ENCODE data around the gene DOCK6. TPM values are rescaled to one million over a fixed set of nuclear protein-coding genes. Genes with fewer than 3 reads are reported as not detected.

The DOCK6 gene
- total and polyA plus RNA-seq, 2 donors: 3.9 to 20.8 TPM

- H3K36me3 ChIP-seq (ENCODE audit: control insufficient read depth in 2 of 2, insufficient read depth in 2 of 2, low read length in 1 of 2): peaks cover 0 to 5% of the 10 kb centered on the region in 2 donors
- DNase-seq (ENCODE audit: low read depth in 6 of 9, low spot score in 9 of 9): no peak
- H3K27ac ChIP-seq (ENCODE audit: low read depth in 1 of 2, low read length in 1 of 2): no peak overlapping the region
- no peaks in the 10 kb centered on the region for H3K27me3 ChIP-seq (ENCODE audit: control insufficient read depth in 2 of 2, insufficient read depth in 1 of 2, low read length in 1 of 2)
- peaks cover 0 to 6% of the 10 kb centered on the region in 2 donors for H3K9me3 ChIP-seq (ENCODE audit: control insufficient read depth in 2 of 2, insufficient read depth in 1 of 2, low read length in 1 of 2)
- 96% methylated on average over 3 of the region's 3 CpGs for WGBS
- no peaks in the 10 kb centered on the region for H3K4me1 ChIP-seq (ENCODE audit: control insufficient read depth in 2 of 2, insufficient read depth in 2 of 2, low read length in 2 of 2)
- H3K4me3 ChIP-seq (ENCODE audit: low read length in 2 of 2): no peak overlapping the region
Measured at GRCh38 chr19:11223200-11223599, 39.1 kb downstream of the DOCK6 start.

- over 99% methylated on average over 3 of the region's 3 CpGs for WGBS
- Histone ChIP-seq H3K27ac (ENCODE audit: low read depth in 1 of 2, low read length in 1 of 2) (no peak overlapping the region), H3K9me3 (ENCODE audit: control insufficient read depth in 2 of 2, insufficient read depth in 1 of 2, low read length in 1 of 2) (peaks cover 0 to 2% of the 10 kb centered on the region in 2 donors), H3K4me3 (ENCODE audit: low read length in 2 of 2) (no peak overlapping the region), H3K4me1 (ENCODE audit: control insufficient read depth in 2 of 2, insufficient read depth in 2 of 2, low read length in 2 of 2) (no peaks in the 10 kb centered on the region), H3K27me3 (ENCODE audit: control insufficient read depth in 2 of 2, insufficient read depth in 1 of 2, low read length in 1 of 2) (no peaks in the 10 kb centered on the region), H3K36me3 (ENCODE audit: control insufficient read depth in 2 of 2, insufficient read depth in 2 of 2, low read length in 1 of 2) (peaks cover 0 to 5% of the 10 kb centered on the region in 2 donors)
- no peak for DNase-seq (ENCODE audit: low read depth in 6 of 9, low spot score in 9 of 9)
Measured at GRCh38 chr19:11221082-11221598, 41.2 kb downstream of the DOCK6 start.

DNA sequence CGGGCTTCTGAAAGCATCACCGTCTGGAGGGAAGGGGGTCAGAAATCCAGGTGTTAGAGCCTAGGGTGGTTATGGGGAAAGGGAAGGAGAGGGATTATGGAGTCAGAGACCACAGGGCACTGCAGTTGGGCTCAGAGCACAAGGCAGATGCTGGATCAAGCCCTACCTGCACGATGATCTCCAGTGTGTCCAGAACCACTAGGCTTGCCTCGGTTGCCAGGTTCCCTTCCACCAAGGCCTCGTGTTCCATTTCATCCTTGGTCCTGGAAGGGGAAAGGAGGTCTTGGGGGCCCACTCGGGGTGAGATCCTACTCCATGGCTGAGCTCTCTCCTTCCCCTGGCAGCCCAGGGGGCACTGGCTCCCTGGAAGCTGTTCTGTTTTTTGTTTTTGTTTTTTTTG is 47.9 kb downstream of the DOCK6 start:
- Histone ChIP-seq H3K4me3 (ENCODE audit: low read length in 2 of 2) (no peak overlapping the region), H3K27ac (ENCODE audit: low read depth in 1 of 2, low read length in 1 of 2) (no peak overlapping the region), H3K4me1 (ENCODE audit: control insufficient read depth in 2 of 2, insufficient read depth in 2 of 2, low read length in 2 of 2) (no peaks in the 10 kb centered on the region), H3K36me3 (ENCODE audit: control insufficient read depth in 2 of 2, insufficient read depth in 2 of 2, low read length in 1 of 2) (no peaks in the 10 kb centered on the region), H3K27me3 (ENCODE audit: control insufficient read depth in 2 of 2, insufficient read depth in 1 of 2, low read length in 1 of 2) (no peaks in the 10 kb centered on the region), H3K9me3 (ENCODE audit: control insufficient read depth in 2 of 2, insufficient read depth in 1 of 2, low read length in 1 of 2) (peaks cover 0 to 10% of the 10 kb centered on the region in 2 donors)
- no peak for DNase-seq (ENCODE audit: low read depth in 6 of 9, low spot score in 9 of 9)
- 97% methylated on average over 6 of the region's 6 CpGs for WGBS

DNA sequence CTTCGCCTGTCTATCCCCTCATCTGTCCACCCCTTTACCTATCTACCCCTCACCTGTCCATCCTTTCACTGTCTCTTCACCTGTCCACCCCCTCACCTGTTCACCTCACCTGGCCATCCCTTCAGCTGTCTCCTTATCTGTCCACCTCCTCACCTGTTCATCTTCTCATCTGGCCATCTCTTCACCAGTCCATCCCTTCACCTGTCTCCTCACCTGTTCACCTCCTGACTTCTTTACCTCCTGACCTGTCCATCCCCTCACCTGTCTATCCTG is 51.7 kb downstream of the DOCK6 start:
- Histone ChIP-seq H3K36me3 (ENCODE audit: control insufficient read depth in 2 of 2, insufficient read depth in 2 of 2, low read length in 1 of 2) (no peaks in the 10 kb centered on the region), H3K27me3 (ENCODE audit: control insufficient read depth in 2 of 2, insufficient read depth in 1 of 2, low read length in 1 of 2) (no peaks in the 10 kb centered on the region), H3K4me3 (ENCODE audit: low read length in 2 of 2) (no peak overlapping the region), H3K27ac (ENCODE audit: low read depth in 1 of 2, low read length in 1 of 2) (no peak overlapping the region), H3K9me3 (ENCODE audit: control insufficient read depth in 2 of 2, insufficient read depth in 1 of 2, low read length in 1 of 2) (peaks cover 0 to 10% of the 10 kb centered on the region in 2 donors), H3K4me1 (ENCODE audit: control insufficient read depth in 2 of 2, insufficient read depth in 2 of 2, low read length in 2 of 2) (no peaks in the 10 kb centered on the region)
- no peak for DNase-seq (ENCODE audit: low read depth in 6 of 9, low spot score in 9 of 9)
- WGBS: 100% methylated on average over 1 of the region's 1 CpG

DNA sequence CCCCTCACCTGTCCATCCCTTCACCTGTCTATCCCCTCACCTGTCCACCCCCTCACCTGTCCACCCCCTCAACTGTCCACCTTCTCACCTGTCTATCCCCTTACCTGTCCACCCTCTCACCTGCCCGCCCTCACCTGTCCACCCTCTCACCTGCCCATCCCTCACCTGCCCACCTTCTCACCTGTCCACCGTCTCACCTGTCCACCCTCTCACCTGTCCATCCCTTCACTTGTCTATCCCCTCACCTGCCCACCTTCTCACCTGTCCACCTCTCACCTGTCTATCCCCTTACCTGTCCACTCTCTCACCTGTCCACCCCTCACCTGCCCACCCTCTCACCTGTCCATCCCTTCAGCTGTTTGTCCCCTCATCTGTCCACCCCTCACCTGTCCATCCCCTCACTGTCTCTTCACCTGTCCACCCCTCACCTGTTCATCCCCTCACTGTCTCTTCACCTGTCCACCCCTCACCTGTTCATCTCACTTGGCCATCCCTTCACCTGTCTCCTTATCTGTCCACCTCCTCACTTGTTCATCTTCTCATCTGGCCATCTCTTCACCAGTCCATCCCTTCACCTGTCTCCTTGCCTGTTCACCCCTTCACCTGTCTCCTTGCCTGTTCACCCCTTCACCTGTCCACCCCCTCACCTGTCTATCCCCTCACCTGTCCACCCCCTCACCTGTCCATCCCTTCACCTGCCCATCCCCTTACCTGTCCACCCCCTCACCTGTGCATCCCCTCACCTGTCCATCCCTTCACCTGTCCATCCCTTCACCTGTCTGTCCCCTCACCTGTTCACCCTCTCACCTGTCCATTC is 52.3 kb downstream of the DOCK6 start:
- Histone ChIP-seq H3K9me3 (ENCODE audit: control insufficient read depth in 2 of 2, insufficient read depth in 1 of 2, low read length in 1 of 2) (peaks cover 0 to 10% of the 10 kb centered on the region in 2 donors), H3K4me3 (ENCODE audit: low read length in 2 of 2) (no peak overlapping the region), H3K27me3 (ENCODE audit: control insufficient read depth in 2 of 2, insufficient read depth in 1 of 2, low read length in 1 of 2) (no peaks in the 10 kb centered on the region), H3K36me3 (ENCODE audit: control insufficient read depth in 2 of 2, insufficient read depth in 2 of 2, low read length in 1 of 2) (no peaks in the 10 kb centered on the region), H3K4me1 (ENCODE audit: control insufficient read depth in 2 of 2, insufficient read depth in 2 of 2, low read length in 2 of 2) (no peaks in the 10 kb centered on the region), H3K27ac (ENCODE audit: low read depth in 1 of 2, low read length in 1 of 2) (no peak overlapping the region)
- DNase-seq (ENCODE audit: low read depth in 6 of 9, low spot score in 9 of 9): no peak
- 89% methylated on average over 2 of the region's 2 CpGs for WGBS

GRCh38 chr19:11208561-11209471 is 53.5 kb downstream of the DOCK6 start:
- Histone ChIP-seq H3K4me3 (ENCODE audit: low read length in 2 of 2) (no peak overlapping the region), H3K9me3 (ENCODE audit: control insufficient read depth in 2 of 2, insufficient read depth in 1 of 2, low read length in 1 of 2) (peaks cover 0 to 10% of the 10 kb centered on the region in 2 donors), H3K27ac (ENCODE audit: low read depth in 1 of 2, low read length in 1 of 2) (no peak overlapping the region), H3K4me1 (ENCODE audit: control insufficient read depth in 2 of 2, insufficient read depth in 2 of 2, low read length in 2 of 2) (no peaks in the 10 kb centered on the region), H3K27me3 (ENCODE audit: control insufficient read depth in 2 of 2, insufficient read depth in 1 of 2, low read length in 1 of 2) (no peaks in the 10 kb centered on the region), H3K36me3 (ENCODE audit: control insufficient read depth in 2 of 2, insufficient read depth in 2 of 2, low read length in 1 of 2) (no peaks in the 10 kb centered on the region)
- no peak for DNase-seq (ENCODE audit: low read depth in 6 of 9, low spot score in 9 of 9)
- 97% methylated on average over 38 of the region's 38 CpGs for WGBS

DNA sequence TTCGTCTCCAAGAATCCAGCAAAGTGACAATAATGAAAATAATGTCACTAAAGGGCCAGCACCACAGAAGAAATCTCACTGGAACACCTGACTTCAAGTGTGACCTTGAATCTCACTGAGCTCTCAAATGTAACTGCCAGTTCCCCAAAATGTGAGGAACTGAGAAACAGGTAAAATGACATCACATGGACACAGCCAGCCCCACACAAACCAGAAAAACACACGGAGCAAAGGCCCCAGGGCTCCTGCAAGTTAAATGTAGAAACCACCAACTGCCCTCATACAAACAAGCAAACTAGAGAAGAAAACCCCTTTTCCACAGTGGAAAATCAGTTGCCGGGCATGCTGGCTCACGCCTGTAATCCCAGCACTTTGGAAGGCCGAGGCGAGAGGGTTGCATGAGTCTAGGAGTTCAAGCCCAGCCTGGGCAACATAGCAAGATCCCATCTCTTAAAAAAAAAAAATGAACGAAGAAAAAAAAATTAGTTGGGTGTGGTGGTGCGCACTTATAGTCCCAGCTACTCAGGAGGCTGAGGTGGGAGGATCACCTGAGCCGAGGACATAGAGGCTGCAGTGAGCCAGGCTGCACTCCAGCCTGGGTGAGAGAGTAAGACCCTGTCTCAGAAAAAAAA is 56.3 kb downstream of the DOCK6 start:
- no peaks in the 10 kb centered on the region for H3K36me3 ChIP-seq (ENCODE audit: control insufficient read depth in 2 of 2, insufficient read depth in 2 of 2, low read length in 1 of 2)
- peaks cover 0 to 10% of the 10 kb centered on the region in 2 donors for H3K9me3 ChIP-seq (ENCODE audit: control insufficient read depth in 2 of 2, insufficient read depth in 1 of 2, low read length in 1 of 2)
- no peaks in the 10 kb centered on the region for H3K27me3 ChIP-seq (ENCODE audit: control insufficient read depth in 2 of 2, insufficient read depth in 1 of 2, low read length in 1 of 2)
- no peak overlapping the region for H3K27ac ChIP-seq (ENCODE audit: low read depth in 1 of 2, low read length in 1 of 2)
- DNase-seq (ENCODE audit: low read depth in 6 of 9, low spot score in 9 of 9): no peak
- H3K4me1 ChIP-seq (ENCODE audit: control insufficient read depth in 2 of 2, insufficient read depth in 2 of 2, low read length in 2 of 2): peaks cover 0 to 3% of the 10 kb centered on the region in 2 donors
- H3K4me3 ChIP-seq (ENCODE audit: low read length in 2 of 2): no peak overlapping the region
- WGBS: 85% methylated on average over 9 of the region's 9 CpGs

- WGBS: 9% methylated on average over 5 of the region's 5 CpGs
Measured at GRCh38 chr19:11204943-11205349, 57.4 kb downstream of the DOCK6 start.

More at GRCh38 chr19:11204943-11205349, 57.4 kb downstream of the DOCK6 start:
- H3K9me3 ChIP-seq (ENCODE audit: control insufficient read depth in 2 of 2, insufficient read depth in 1 of 2, low read length in 1 of 2): peaks cover 0 to 4% of the 10 kb centered on the region in 2 donors
- no peak overlapping the region for H3K4me3 ChIP-seq (ENCODE audit: low read length in 2 of 2)
- H3K27ac ChIP-seq (ENCODE audit: low read depth in 1 of 2, low read length in 1 of 2): no peak overlapping the region
- H3K36me3 ChIP-seq (ENCODE audit: control insufficient read depth in 2 of 2, insufficient read depth in 2 of 2, low read length in 1 of 2): no peaks in the 10 kb centered on the region
- H3K4me1 ChIP-seq (ENCODE audit: control insufficient read depth in 2 of 2, insufficient read depth in 2 of 2, low read length in 2 of 2): peaks cover 0 to 3% of the 10 kb centered on the region in 2 donors
- no peak for DNase-seq (ENCODE audit: low read depth in 6 of 9, low spot score in 9 of 9)
- H3K27me3 ChIP-seq (ENCODE audit: control insufficient read depth in 2 of 2, insufficient read depth in 1 of 2, low read length in 1 of 2): no peaks in the 10 kb centered on the region
